Glutamatergic neuron (in vitro differentiated cells): ENCODE results near the gene SFI1. TPM values are rescaled to one million over a fixed set of nuclear protein-coding genes. Genes with fewer than 3 reads are reported as not detected.
A peak's percentile ranks its signal among the peaks of the same experiment; 100 is the strongest.

Experiments used
- DNase-seq: peaks from one replicate; pipeline ENCODE4 v3.0.0; 2022
- H3K27ac Mint-ChIP-seq: one replicate; pipeline ENCODE4 v1.8.0; 2020; ENCODE audit warnings: mild to moderate bottlenecking, mixed read lengths, inconsistent platforms; ENCODE audit not compliant: unreplicated experiment
- H3K27me3 Mint-ChIP-seq: one replicate; pipeline ENCODE4 v1.8.0; 2020; ENCODE audit warnings: mild to moderate bottlenecking, moderate library complexity, mixed read lengths, inconsistent platforms; ENCODE audit not compliant: unreplicated experiment
- H3K36me3 Mint-ChIP-seq: one replicate; pipeline ENCODE4 v1.8.0; 2020; ENCODE audit warnings: mild to moderate bottlenecking, mixed read lengths, inconsistent platforms; ENCODE audit not compliant: unreplicated experiment
- H3K4me1 Mint-ChIP-seq: one replicate; pipeline ENCODE4 v1.8.0; 2020; ENCODE audit warnings: mild to moderate bottlenecking, low read depth, mixed read lengths, inconsistent platforms; ENCODE audit not compliant: unreplicated experiment
- H3K4me3 Mint-ChIP-seq: one replicate; pipeline ENCODE4 v1.8.0; 2020; ENCODE audit warnings: mild to moderate bottlenecking, mixed read lengths, inconsistent platforms; ENCODE audit not compliant: unreplicated experiment
- H3K9me3 Mint-ChIP-seq: one replicate; pipeline ENCODE4 v1.8.0; 2020; ENCODE audit warnings: mild to moderate bottlenecking, moderate library complexity, mixed read lengths, inconsistent platforms; ENCODE audit not compliant: unreplicated experiment
- total RNA-seq: library from RNA; stranded (reverse); fragmentation: NEBNext Ultra II Directional; extraction: Animal tissue kit (Norgen Biotek cat#: 25700); gene quantifications from one replicate; pipeline ENCODE4 v1.2.1, GENCODE V29; 2021; ENCODE audit not compliant: unreplicated experiment
- TF ChIP-seq, protein P1 (sequence below): fragments of 200-600 bp; sonication (generic); IDR thresholded peaks from one replicate; pipeline ENCODE4 v1.5.0; 2021; ENCODE audit not compliant: partially characterized antibody, unreplicated experiment

Gene SFI1
- total RNA-seq, 1 donor from 2014 or later = 48.7 TPM

DNA sequence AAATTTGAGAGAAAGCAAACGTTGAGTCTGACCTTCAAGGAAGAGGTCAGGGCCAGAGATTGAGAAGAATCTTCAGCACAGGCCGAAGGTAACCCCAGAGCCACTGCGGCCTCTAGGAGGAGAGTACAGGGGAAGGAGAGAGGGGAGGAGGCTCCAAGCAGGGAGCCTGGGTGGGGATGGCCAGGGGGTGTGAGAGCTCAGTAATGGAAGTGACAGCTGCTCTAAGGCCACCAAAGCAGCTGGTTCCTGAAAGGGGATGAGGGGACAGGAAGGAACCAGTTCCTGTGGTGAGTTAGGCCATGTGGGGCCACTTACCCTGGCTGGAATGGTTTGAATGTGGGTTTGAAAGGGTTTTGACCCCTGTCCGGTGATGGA, 119.6 kb downstream of the SFI1 start:
- DNase-seq = no peak
- Mint-ChIP-seq H3K9me3 (peaks cover 6% of the 10 kb centered on the region), H3K27ac (peak overlapping the region; percentile 34), H3K36me3 (no peaks in the 10 kb centered on the region), H3K4me3 (peak overlapping the region; percentile 27), H3K4me1 (peaks cover 5% of the 10 kb centered on the region), H3K27me3 (peaks cover 4% of the 10 kb centered on the region)
- TF ChIP-seq, protein P1, sequence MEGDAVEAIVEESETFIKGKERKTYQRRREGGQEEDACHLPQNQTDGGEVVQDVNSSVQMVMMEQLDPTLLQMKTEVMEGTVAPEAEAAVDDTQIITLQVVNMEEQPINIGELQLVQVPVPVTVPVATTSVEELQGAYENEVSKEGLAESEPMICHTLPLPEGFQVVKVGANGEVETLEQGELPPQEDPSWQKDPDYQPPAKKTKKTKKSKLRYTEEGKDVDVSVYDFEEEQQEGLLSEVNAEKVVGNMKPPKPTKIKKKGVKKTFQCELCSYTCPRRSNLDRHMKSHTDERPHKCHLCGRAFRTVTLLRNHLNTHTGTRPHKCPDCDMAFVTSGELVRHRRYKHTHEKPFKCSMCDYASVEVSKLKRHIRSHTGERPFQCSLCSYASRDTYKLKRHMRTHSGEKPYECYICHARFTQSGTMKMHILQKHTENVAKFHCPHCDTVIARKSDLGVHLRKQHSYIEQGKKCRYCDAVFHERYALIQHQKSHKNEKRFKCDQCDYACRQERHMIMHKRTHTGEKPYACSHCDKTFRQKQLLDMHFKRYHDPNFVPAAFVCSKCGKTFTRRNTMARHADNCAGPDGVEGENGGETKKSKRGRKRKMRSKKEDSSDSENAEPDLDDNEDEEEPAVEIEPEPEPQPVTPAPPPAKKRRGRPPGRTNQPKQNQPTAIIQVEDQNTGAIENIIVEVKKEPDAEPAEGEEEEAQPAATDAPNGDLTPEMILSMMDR = no peak

DNA sequence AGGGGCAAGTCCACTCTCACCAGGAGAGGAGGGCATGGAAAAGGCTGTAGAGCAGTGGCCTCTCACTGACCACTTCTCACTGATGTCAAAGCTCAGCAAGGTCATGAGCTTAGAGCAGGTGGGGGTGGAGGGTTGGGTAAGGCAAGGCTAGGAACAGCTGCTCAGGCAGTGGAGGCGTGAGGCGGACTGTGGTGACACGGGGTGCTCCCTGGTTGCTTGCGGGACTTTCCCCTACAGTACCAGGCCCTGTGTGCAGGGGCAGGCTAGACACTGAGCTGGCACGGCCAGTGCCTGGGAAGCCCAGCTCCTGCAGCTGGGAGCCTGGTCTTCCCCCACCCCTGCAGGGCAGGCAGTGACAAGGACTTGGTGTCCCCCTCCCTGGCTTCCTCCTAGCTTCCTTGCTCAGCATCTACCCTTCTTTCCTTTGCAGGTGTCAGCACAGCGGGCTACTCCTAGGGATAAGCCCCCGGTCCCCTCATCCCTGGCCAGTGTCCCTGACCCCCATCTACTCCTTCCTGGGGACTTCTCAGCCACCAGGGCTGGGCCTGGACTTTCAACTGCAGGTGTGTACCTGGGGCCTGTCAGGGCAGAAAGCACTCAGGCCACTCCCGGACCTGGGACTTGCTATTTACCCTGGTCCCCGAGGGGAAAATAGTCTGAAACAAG, 120.1 kb downstream of the SFI1 start:
- Mint-ChIP-seq H3K36me3 (no peaks in the 10 kb centered on the region), H3K4me1 (peaks cover 5% of the 10 kb centered on the region), H3K27me3 (peaks cover 4% of the 10 kb centered on the region), H3K4me3 (no peak overlapping the region), H3K9me3 (peaks cover 6% of the 10 kb centered on the region), H3K27ac (peak overlapping the region; percentile 34)
- DNase-seq = no peak
- TF ChIP-seq, protein P1 = no peak

DNA sequence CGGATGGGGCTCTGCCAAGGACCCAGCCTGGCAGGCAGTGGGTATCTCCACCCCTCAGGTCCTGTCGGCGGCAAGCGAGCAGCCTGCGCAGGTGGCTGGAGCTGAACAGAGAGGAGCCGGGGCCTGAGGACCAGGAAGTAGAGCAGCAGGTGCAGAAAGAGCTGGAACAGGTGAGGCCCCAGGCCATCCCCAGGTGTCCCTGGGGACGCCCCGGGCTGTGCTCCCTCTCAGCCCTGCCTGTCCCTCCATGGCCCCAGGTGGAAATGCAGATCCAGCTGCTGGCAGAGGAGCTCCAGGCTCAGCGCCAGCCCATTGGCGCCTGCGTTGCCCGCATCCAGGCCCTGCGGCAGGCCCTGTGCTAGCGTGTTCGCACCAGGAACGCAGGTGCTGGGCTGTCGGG, 121.7 kb downstream of the SFI1 start:
- H3K4me3 Mint-ChIP-seq = no peak overlapping the region
- peaks cover 5% of the 10 kb centered on the region for H3K4me1 Mint-ChIP-seq
- peaks cover 4% of the 10 kb centered on the region for H3K27me3 Mint-ChIP-seq
- DNase-seq = no peak
- no peaks in the 10 kb centered on the region for H3K36me3 Mint-ChIP-seq
- H3K27ac Mint-ChIP-seq = no peak overlapping the region
- TF ChIP-seq, protein P1 = no peak
- peaks cover 6% of the 10 kb centered on the region for H3K9me3 Mint-ChIP-seq

DNA sequence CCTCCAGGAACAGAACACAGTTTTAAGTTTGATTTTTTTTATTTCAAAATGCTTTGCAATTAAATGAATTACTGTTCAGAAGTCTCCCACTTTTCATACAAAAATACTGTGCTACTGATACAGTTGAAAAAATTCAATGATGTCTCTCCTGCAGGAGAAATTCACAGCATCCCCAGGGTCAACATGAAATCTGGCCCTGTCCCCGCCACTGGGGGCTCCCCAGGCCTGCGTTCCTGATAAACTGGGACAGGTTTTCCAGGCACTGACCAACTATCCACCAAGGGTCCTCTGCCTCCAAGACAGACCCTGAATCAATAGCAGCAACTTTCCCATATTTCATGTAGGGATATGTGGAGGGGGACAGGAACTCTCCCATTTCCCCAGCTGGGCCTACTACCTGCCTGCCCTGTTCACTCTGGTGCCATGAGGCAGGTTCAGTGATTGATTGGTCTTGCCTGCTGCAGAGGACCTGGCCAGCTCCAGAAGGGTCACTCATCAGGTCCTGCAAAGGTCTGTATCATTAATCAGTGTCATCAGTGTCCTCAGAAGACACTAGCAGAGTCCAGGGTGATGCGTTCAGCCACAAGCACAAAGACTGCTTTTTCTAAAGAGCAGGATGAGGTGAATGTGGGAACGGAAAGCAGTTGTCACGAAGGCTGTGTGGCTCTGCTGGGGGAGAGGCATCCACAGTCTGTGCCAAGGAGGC, 122.3 kb downstream of the SFI1 start:
- TF ChIP-seq, protein P1 = no peak
- H3K4me3 Mint-ChIP-seq = no peak overlapping the region
- no peak for DNase-seq
- no peaks in the 10 kb centered on the region for H3K36me3 Mint-ChIP-seq
- H3K9me3 Mint-ChIP-seq = peaks cover 6% of the 10 kb centered on the region
- peaks cover 5% of the 10 kb centered on the region for H3K4me1 Mint-ChIP-seq
- H3K27me3 Mint-ChIP-seq = peaks cover 6% of the 10 kb centered on the region
- no peak overlapping the region for H3K27ac Mint-ChIP-seq

DNA sequence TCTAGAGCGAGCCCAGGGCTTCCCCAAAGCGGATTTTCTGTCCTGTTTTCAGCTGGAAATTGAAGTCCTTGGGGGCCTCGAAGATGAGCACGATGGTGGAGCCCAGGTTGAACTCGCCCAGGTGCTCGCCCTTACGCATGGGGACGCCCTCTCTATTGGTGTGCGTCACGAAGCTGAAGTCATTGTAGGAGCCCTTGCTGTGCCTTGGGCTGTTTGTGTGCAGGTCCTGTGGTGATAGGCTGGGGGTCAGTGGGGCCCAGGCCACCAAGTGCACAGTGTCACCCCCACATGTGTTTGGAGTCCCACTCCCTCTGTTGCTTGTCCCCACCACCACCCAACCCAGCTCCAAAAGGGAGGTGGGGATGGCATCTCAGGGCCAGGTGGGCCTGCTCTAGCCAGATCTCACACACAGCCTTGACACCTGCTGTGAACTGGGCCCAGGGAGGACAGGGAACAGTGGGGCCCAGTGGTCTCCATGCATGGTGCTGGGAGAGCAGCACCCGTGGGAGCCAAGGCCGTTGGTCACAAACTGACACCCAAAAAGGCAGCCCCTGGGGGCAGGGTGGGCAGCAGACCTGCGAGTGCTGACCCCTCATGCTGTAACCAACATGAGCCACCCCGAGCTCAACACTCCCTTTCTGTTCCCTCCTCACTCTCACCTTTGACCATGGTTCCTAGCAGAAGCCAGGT, 123.4 kb downstream of the SFI1 start:
- Mint-ChIP-seq H3K27ac (no peak overlapping the region), H3K36me3 (no peaks in the 10 kb centered on the region), H3K9me3 (peaks cover 6% of the 10 kb centered on the region), H3K4me3 (no peak overlapping the region), H3K4me1 (peaks cover 10% of the 10 kb centered on the region), H3K27me3 (peaks cover 11% of the 10 kb centered on the region)
- no peak for DNase-seq
- TF ChIP-seq, protein P1 = no peak
